HG02610 (cell line): ENCODE results near the gene ENC1.

ENCODE experiments used
- ATAC-seq: cut with Tn5 transposase; IDR thresholded peaks from one replicate; pipeline ENCODE4 v1.9.1; 2021; ENCODE audit warnings: mild to moderate bottlenecking, moderate library complexity; ENCODE audit not compliant: unreplicated experiment

Gene ENC1

DNA sequence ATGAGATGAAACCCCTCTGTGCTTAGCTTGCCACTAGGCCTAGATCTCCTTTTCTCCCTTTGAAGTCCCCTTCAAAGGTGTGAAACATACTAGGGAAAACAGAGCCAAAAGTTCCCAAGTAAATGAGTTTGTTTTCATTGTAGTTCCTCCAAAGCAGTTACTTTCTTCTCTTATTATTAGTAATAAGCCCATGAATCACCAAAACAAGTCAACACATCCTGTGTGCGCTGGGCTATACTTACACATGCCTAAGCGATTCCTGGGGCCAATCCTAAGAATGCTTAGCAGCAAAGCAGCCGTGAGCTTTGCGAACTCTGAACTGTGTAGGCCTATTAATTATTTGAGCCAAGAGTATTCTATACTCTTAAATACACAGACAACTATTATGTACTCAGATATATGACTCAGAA, 7.6 kb downstream of the ENC1 start:
- peak; percentile 42 for ATAC-seq

DNA sequence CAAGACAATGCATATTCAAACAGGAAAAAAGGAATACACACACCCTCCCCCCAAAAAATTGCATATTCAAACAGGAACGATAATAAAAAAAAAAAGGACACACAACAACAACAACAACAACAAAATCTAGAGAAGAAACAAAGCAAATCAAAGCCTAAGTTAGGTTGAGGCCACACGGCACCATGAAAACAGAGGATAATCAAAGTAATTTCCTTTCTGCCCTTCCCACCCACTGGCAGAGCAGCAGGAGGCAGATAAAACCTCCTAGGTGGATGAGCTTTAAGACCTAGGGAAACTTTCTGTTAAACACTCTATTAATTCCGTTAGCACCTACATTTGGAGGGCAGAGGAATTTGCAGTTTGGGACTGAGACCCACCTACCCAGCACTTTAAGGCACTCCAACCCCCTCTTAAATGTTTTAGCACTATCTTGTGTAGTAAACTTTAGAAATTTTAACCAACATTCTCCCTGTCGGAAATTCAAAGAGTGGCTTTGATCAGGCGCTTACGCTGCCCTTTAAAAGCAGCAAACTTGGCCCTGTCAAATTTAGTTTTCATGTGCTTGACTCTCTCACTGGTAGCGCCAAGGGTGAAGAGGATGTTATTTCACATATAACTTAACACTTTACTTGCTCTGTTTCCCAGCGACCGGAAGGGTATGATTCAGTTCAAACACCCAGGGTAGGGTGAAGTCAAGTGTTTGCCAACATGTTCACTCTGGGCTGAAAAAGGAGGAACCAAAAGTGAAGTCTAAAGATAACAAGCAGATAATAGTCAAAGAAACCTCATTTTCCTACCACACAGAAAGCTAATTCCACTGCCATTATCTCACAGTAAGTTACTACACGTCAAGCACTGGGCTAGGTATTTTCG, 9.2 kb downstream of the ENC1 start:
- peak; percentile 70 for ATAC-seq

DNA sequence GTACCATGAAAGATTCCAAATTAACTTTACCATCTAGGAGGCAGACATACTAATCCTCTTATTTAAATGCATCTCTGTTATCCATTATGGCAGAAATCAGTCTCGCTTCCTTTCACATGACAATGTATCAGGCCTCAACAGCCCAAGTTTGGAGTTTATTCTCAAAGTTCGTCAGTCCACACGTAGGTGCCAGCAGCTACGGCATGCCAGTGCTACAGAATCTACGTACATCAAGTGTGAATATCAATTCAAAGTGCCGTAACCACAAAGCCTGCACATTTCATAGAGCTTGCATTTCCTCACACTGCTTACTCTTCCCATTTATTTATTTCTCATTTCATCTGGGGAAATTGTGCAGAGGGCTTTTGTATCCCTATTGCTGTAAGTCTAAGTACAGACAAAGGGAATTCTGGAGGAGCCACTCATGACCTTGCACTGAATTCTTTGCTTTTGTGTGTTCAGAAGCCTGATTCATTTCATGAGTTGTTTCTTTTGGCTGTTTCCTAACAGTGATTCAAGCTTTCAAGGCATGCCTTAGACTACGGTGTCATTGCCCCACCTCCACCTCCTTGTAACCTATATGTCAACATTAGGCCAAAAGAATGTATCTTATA, 10.0 kb downstream of the ENC1 start:
- no peak for ATAC-seq

DNA sequence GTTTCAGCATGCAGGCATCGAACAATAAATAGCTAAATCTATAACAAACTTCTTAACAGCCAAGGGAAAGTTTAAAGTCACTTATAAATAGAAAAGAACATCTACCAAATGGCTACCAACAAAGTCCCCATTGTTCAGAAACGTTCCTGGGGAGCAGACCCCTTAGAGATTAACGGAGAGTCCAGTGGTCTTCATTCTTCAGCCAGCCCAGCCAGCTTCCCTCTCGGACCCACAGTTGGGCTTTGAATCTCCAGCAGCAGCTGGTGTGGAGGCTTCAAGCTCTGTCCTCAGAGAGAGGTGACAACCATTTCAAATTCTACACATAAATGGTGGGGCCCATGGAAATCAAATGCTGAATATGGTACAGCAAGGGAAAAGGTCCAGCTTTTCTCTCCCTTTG, 11.2 kb downstream of the ENC1 start:
- no peak for ATAC-seq

DNA sequence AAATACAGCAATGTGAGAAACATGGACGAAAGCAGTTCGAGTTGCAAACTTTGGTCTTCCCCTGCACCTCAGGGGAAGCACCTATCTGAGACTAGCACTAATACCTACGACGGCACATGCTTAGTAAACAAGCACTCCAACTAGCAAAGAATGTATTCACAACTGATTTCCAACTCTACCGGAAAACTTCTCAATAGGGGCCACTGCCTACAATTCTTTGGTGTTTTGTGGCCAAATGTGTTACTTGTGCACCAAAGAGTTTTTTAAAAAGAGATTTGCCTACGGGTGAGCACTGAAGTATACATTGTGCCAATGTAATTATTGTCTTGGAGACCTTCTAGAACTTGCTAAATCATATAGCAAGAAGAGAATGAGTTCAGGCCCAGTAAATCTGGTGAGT, 12.2 kb downstream of the ENC1 start:
- ATAC-seq = no peak

DNA sequence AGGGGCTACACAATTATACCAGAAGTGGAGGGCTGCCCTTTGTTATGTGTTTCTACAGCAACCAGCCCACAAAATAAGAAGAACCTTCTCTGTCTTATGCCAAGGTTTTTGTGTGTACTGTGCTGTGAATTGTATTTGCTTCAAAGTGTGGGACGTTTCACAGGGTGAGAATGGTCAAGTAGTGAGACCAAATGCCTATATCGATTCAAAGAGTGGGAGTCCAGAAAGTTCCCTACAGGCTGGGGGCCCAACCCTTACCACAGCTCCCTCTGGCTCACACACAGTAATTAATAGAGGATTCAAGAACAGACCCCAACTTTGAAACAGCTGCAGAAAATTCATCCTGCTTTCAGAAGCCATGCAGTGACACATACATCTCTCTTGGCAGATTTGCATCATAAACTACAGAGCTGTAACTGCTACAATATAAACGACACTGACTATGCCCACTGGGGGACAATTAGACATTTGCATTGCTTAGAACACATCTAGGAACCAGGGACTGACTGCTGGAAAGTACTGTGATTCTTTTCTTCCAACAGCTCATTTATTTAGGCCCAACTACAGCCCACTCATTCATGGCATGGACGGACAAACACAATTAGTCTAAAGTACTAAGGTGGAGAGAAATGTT, 12.8 kb downstream of the ENC1 start:
- no peak for ATAC-seq

DNA sequence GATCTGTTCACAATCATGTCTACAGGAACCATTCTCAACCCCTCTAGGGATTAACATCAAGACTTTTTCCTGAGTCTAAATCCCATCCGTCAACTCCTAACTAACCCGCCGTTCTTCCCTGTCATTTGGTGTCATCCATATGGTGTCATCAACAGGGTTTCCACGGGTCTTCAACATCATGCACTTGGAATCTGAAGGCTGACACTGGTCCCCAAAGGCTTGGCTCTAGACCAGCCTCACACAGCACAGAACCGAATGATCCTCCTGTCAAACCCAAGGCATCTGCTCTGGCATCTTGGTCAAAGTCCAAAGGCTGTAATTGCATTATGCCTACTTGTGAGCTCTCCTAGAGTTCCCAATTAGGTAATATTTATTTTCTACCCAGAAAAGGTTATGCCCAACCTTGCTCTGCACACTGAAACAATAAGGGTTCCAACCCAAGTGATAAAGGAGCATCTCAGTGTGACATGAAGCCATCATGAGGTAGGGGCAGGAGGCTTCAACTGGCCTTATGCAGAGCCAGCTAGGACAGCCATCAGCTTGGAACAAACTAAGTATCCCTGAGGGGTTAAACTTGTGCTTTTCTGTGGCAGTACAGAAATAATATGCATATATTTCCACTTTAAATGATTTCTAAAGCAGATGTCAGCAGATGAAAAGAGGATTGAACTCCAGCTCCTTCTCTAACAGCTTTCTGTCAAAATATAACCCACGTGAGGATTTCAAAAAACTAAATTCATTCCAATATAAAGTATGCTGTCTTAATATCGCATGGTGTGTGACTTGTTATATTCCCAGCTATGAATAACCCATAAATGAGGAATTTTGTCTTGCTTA, 13.9 kb downstream of the ENC1 start:
- ATAC-seq = no peak

DNA sequence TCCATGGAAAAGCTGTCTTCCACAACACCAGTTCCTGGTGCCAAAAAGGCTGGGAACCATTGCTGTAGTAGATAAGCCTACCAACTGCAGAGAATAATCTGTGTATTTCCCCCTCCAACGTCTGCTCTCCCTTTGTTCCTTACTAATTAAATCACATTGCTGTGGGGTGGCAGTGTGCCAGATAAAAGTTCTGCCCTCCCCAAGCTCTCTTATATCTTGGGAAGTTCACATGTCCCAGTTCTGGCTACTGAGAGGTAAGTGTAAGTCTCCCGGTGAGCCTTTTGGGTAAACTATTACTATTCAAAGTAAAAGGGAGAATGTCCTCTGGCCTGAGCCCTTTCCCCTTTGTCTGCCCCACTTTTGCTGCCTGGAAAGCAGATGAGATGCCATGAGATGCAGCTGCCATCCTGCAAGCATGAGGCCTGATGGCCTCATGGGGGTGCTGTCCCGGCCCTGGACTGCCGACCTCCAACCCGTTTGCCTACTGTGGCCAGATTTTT, 14.7 kb downstream of the ENC1 start:
- ATAC-seq = no peak

DNA sequence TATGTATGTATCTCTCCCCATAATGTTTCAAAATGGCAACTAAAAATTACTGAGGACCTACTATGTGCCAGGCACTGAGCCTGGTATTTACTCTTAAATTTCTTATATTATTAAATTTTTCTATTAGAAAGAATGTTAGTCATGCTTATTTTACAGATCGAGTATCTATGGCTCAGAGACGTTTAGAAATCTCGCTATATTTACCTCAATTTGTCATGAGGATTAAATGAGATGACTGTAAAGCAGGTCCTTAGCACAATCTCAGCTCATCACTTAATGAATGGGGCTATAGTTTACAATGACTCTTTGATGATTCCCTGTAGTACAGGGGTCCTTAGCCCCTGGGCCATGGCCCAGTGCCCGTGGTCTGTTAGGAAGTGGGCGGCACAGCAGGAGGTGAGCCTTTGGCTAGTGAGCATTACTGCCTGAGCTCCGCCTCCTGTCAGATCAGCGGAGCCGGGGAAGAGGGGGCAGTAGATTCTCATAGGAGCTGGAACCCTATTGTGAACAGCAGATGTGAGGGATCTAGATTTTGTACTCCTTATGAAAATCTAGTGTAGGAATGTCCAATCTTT, 15.5 kb downstream of the ENC1 start:
- ATAC-seq = no peak

DNA sequence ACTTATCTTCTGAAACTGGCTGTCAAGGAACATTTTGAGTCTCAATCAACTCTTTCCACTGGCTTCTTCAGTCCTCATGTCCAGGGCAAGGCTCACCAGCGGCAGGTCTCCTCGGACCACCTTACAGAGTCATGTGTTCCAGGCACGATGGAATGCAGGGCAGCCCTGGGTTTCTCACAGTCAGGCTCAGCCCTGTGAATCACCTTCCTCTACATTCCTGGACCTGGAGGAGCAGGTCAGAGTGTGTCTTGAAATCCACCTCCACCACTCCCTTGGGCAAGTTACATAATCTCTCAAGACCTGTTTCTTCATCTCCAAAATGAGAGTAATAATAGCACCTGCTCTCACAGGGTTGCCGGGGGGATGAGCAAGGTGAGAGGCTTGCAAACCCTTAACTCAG, 16.0 kb downstream of the ENC1 start:
- no peak for ATAC-seq

DNA sequence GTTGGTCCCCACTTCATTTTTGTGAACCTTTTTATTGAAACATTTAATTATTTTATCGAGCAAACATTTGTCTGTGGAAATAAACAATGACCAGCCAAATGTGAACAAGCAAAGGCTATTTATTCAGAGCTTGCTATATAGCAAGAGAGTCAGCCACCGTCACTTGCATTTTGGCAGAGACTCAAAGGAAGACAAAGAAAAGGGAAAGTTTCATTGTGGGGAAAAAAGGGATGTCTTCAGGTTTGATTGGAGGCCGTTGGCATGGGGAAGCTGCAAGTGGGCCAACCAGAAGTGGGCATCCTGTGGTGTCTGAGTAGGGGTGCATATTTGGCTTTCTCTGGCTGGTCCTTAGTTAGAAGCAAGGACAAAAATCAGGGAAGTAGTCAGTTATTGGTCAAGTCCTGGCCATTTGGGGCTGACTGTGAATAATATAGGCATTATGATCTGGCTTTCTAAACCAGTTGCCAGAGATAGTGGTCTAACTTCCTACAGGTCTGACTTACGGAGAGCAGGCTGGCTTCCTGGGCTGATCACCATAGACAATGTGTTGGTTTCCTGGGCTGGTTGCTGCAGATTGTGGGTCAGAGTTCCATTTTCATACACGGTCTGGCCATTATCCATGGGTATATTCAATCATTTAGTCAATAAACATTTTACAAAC, 16.6 kb downstream of the ENC1 start:
- ATAC-seq = no peak

DNA sequence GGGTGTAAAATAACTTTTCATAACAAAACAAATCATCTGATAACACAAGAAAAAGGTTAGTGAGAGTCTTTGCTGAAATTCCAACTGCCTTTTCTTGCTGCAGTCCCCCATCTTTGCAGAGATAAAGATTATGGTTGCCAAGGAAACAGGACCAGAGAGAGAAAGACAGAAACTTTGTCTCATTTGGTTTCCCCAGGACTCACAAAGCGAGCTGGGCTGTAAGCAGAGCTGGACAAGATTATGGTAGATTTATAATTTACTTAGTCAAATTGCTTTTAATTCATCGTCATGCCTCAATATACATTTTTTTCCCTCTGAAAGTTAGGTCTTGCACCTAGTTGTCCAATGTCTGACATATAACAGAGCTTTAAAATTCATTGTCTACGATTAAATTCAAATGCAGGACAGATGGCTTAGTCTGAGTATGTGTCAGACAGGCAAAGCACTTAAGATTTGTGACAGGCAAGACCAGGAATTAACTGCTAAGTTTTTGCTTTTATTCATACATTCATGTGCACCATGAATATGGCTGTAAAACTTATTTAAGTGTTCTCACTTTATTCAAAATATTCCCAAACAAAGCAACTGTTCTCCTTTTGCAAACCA, 17.4 kb downstream of the ENC1 start:
- ATAC-seq = no peak

DNA sequence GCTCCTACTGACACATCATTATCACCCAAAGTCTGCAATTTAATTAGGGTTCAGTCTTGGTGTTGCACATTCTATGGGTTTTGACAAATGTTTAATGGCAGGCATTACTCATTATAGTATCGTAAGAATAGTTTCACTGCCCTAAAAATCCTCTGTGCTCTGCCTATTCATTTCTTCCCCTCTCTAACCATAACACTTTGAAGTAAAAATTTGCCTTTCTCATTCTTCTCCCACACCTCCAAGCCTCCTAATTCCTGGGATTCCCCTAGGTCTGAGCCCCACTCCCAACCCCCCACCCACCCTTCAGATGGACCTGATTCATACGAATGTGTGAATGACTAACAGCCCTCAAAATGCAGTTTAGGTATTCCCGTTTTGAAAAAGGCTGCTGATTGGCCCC, 18.4 kb downstream of the ENC1 start:
- ATAC-seq = peak; percentile 81

DNA sequence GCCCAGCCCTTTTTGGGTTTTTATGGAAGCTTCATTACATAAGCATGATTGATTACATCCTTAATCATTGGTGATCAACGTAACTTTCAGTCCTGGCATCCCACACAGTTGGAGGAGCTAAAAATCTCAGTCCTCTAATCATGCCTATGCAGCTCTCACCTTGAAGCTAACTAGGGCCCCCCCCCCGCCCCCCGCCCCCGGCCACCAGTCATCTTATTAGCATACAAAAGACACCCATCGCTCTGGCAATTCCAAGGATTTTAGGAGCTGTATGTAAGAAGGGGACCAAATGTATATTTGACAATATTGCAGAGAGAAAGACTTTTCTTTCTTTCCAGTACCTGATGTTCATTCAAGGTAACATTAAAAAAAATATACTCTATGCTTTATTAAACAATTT, 19.0 kb downstream of the ENC1 start:
- ATAC-seq = no peak

DNA sequence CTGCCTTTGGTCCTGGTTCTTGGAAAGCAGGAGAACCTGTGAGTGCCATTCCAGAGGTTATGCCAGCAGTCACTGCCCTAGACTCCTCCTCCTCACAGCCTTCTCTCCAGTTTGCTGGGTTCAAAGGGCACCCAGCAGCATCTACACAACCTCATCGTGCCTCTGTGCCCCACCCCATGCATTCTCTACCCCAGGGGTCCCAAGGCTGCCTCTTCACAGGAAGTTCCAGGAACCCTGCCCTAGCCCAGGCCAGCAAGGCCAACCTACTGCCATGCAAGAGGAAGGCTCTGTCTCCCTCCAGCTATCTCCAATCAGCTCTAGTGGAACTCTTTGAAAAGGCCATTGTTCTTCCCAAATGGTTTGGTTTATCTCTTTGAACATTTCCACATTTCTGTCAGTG, 21.2 kb downstream of the ENC1 start:
- ATAC-seq = no peak

DNA sequence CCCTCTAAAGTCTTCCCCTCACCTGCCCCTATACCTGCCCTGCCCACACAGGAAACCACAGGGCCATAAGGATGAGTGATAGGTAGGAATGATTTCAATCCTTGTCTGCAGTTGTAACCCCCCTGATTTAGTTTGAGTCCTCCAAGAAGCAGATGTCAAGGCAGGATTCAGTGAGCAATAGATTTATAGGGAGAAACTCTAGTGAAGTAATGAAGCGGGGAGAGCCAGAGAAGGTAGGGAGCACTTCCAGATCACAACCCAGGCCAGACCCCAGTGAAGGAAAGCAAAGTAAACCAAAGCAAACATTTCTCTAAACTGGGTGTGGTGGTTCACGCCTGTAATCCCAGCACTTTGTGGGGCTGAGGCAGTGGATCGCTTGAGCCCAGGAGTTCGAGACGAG, 22.4 kb downstream of the ENC1 start:
- no peak for ATAC-seq

DNA sequence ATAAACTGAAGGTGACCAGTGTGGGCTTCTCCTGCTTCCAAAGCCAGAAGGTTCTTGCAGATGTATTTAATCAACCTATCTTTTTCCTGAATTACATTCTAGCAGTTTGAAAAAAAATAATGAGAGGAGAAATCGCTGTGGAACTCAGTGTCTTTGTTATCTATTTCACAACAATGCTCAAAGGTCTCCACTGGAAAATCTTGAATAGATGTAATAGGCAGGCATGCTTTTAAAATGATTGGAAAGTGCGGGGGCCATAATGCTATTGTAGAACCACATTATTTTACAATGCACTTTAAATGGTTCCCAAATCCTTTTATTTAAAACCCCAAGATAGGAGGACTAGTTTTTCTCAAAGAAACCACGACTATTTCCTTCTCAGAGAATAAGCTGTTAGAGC, 23.3 kb downstream of the ENC1 start:
- ATAC-seq = no peak

DNA sequence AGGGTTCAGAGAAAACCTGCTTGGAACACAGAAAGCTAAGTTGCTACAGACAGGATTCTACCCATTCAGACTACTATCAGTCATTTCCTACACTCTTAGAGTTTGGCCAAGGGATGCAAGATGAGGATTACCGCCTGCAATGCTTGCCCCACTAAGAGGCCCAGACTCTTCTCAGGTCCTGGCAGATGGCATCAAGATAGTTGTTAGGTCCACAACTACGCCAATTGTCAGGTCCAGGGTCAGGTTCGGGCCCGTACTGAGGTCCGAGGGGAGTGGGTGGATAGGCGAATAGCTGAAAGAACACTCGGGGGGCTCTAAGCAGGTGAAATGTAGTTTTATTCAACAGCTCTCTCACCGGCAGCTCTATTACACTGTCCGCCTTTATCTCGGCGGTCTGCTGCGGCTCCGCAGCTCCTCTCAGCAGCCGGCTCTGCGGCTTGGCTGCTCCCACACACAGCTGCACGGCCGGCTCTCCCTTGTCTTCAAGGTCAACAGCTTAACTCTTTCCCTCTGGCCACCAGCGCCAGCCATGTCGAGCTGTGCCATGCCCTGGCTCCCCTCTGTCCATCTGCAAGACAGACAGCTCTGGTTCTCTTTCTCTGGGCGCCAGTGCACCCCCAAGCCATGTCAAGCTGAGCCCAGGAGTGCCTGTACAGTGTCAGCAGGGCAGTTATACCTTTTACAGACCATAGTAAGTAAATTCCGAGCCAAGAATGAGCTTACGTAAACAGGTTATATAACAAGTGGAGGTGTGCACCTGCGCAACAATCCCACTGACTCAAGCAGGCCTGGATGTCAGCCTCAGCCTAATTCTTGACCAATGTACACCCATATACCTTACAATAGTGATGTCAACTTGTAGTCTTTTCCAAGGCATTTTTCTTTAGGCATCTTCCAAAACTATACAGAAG, 24.0 kb downstream of the ENC1 start:
- no peak for ATAC-seq

DNA sequence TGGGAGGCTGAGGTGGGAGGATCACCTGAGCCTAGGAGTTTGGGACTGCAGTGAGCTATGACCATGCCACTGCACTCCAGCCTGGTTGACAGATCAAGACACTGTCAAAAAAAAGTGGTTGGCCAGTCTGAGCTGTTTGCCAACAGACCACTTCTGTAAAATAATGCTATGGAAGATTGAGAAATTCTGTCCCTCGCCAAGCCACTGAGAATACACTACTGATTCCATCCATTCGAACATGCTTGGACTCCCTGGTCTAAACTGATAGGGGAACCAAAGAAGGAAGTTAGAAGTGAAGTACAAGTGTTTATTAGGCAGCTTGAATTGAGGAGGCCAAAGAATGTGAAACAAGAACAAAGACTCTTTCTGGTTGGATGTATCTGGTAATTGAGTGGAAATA, 27.2 kb downstream of the ENC1 start:
- no peak for ATAC-seq
